H1 (cell line): ENCODE measurements around the gene ITFG2. TPM values are rescaled to one million over a fixed set of nuclear protein-coding genes. Genes with fewer than 3 reads are reported as not detected.
A peak's percentile ranks its signal among the peaks of the same experiment; 100 is the strongest.

ENCODE experiments used
- ASH2L ChIP-seq: fragments of 200-600, 300-600 bp; sonication (generic); IDR thresholded peaks from one replicate; pipeline ENCODE4 v1.7.1; 2017; ENCODE audit warnings: low read length
- ATF2 ChIP-seq: IDR thresholded peaks from 2 replicates; pipeline ENCODE4 v1.6.1; 2012; ENCODE audit warnings: low read length, inconsistent platforms
- BACH1 ChIP-seq: IDR thresholded peaks from 2 replicates; pipeline ENCODE4 v1.6.1; 2012; ENCODE audit warnings: low read length, improper control_type of control experiment
- CTBP2 ChIP-seq: IDR thresholded peaks from 2 replicates; pipeline ENCODE4 v1.7.0; 2011; ENCODE audit warnings: borderline replicate concordance, mild to moderate bottlenecking, moderate library complexity, mixed read lengths, low read length; ENCODE audit not compliant: insufficient read depth, insufficient read length
- HDAC2 ChIP-seq, 2 experiments: fragments of 300-600 bp in 1 of 2; sonication (generic) in 1 of 2; IDR thresholded peaks; 2 replicates each; pipeline ENCODE4 v1.6.1; 2011 to 2012; ENCODE audit warnings: low read depth in 2 of 2, low read length in 2 of 2, mild to moderate bottlenecking in 2 of 2, moderate library complexity in 2 of 2, borderline replicate concordance in 1 of 2, inconsistent platforms in 1 of 2
- JUN ChIP-seq: IDR thresholded peaks from 2 replicates; pipeline ENCODE4 v1.6.1; 2011; ENCODE audit warnings: low read depth, mild to moderate bottlenecking, improper control_type of control experiment, low read length
- KDM1A ChIP-seq: fragments of 200-600, 300-600 bp; sonication (generic); IDR thresholded peaks from 2 replicates; pipeline ENCODE4 v1.7.1; 2016; ENCODE audit warnings: mild to moderate bottlenecking, low read length, borderline replicate concordance
- KDM5A ChIP-seq: fragments of 200-600 bp; IDR thresholded peaks from 2 replicates; pipeline ENCODE4 v1.7.1; 2012; ENCODE audit warnings: mild to moderate bottlenecking, low read length, inconsistent platforms, mixed read lengths
- MAFK ChIP-seq: IDR thresholded peaks from 2 replicates; pipeline ENCODE4 v1.6.1; 2012; ENCODE audit warnings: low read depth, mild to moderate bottlenecking, improper control_type of control experiment, low read length
- NANOG ChIP-seq: IDR thresholded peaks from 2 replicates; pipeline ENCODE4 v1.6.1; 2011; ENCODE audit warnings: low read length, low read depth, mild to moderate bottlenecking, inconsistent platforms; ENCODE audit not compliant: insufficient read depth, poor library complexity, severe bottlenecking
- SIRT6 ChIP-seq: IDR thresholded peaks from one replicate; pipeline ENCODE4 v1.7.1; 2012; ENCODE audit warnings: low read length, inconsistent platforms
- TBP ChIP-seq: IDR thresholded peaks from 2 replicates; pipeline ENCODE4 v1.6.1; 2011; ENCODE audit warnings: low read depth, low read length, improper control_type of control experiment
- TCF12 ChIP-seq: IDR thresholded peaks from 2 replicates; pipeline ENCODE4 v1.6.1; 2011; ENCODE audit warnings: low read depth, mild to moderate bottlenecking, low read length
- polyA plus RNA-seq, 7 experiments: library from polyadenylated mRNA; depleted of rRNA in 3 of 7; stranded (reverse) in 5 of 7; unstranded in 2 of 7; fragments of >200 nt in 5 of 7; fragments of 200-250 nt in 2 of 7; gene quantifications; 1 replicate in 5 of 7; 2 replicates in 1 of 7; 4 replicates in 1 of 7; pipeline versions ENCODE4 v1.2.1 to v1.2.3, GENCODE V29; 2011 to 2013; ENCODE audit warnings: missing spikeins in 2 of 7, mixed read lengths in 2 of 7
- total RNA-seq: library from RNA; stranded (reverse); fragmentation: NEBNext Ultra II Directional; extraction: Animal tissue kit (Norgen Biotek cat#: 25700); gene quantifications from 2 replicates; pipeline ENCODE4 v1.2.1, GENCODE V29; 2021

Gene ITFG2
- total and polyA plus RNA-seq, 2 of the 8 experiments (the other 6 are each of a cell fraction or from before 2014, with no cell fraction given) = 15.0 to 22.9 TPM

GRCh38 chr12:2794191-2794735, 18.2 kb upstream of the ITFG2 start (continued):
- TF ChIP-seq MAFK = no peak
- TF ChIP-seq JUN = no peak
- no peak for TF ChIP-seq SIRT6
- no peak for TF ChIP-seq BACH1
- TF ChIP-seq TBP = peak; percentile 46; the same call in 1 of the 2 replicates
- no peak for TF ChIP-seq ATF2
- TF ChIP-seq KDM5A = no peak
- TF ChIP-seq KDM1A = no peak
- TF ChIP-seq NANOG = no peak
- TF ChIP-seq CTBP2 = peak; percentile 67
- no peak for TF ChIP-seq TCF12
- TF ChIP-seq HDAC2 (IDR thresholded peaks at IDR 0.05; ENCODE audit: borderline replicate concordance in 1 of 2, low read depth in 2 of 2, low read length in 2 of 2) = no peak
- TF ChIP-seq ASH2L = peak; percentile 98
